Measurements from ENCODE around the gene ANO7.

GRCh38 chr2:241216211-241216761 is 27.8 kb downstream of the ANO7 start:
- TF ChIP-seq, protein P1, sequence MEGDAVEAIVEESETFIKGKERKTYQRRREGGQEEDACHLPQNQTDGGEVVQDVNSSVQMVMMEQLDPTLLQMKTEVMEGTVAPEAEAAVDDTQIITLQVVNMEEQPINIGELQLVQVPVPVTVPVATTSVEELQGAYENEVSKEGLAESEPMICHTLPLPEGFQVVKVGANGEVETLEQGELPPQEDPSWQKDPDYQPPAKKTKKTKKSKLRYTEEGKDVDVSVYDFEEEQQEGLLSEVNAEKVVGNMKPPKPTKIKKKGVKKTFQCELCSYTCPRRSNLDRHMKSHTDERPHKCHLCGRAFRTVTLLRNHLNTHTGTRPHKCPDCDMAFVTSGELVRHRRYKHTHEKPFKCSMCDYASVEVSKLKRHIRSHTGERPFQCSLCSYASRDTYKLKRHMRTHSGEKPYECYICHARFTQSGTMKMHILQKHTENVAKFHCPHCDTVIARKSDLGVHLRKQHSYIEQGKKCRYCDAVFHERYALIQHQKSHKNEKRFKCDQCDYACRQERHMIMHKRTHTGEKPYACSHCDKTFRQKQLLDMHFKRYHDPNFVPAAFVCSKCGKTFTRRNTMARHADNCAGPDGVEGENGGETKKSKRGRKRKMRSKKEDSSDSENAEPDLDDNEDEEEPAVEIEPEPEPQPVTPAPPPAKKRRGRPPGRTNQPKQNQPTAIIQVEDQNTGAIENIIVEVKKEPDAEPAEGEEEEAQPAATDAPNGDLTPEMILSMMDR (IDR thresholded peaks at IDR 0.05) = no peak
- no peak for TF ChIP-seq NFIC (IDR thresholded peaks at IDR 0.05; ENCODE audit: borderline replicate concordance)
- TF ChIP-seq SIN3A (IDR thresholded peaks at IDR 0.05; ENCODE audit: borderline replicate concordance, low read depth, low read length) = no peak
- TF ChIP-seq POLR2AphosphoS5 (IDR thresholded peaks at IDR 0.05; ENCODE audit: low read depth, low read length) = no peak
- no peak for TF ChIP-seq RFX5 (IDR thresholded peaks at IDR 0.05; ENCODE audit: low read length)
- no peak for TF ChIP-seq EZH2phosphoT487 (IDR thresholded peaks at IDR 0.05; ENCODE audit: borderline replicate concordance, low read depth)
- no peak for TF ChIP-seq RCOR1 (IDR thresholded peaks at IDR 0.05; ENCODE audit: low read length)
- no peak for TF ChIP-seq TEAD4 (IDR thresholded peaks at IDR 0.05; ENCODE audit: borderline replicate concordance, insufficient read depth)
- TF ChIP-seq TCF12 (IDR thresholded peaks at IDR 0.05) = no peak
- no peak for TF ChIP-seq NRF1 (IDR thresholded peaks at IDR 0.05; ENCODE audit: low read depth, low read length)
- no peak for TF ChIP-seq JUND (IDR thresholded peaks at IDR 0.05)
- no peak for TF ChIP-seq MXI1 (IDR thresholded peaks at IDR 0.05; ENCODE audit: low read depth, low read length)
- TF ChIP-seq, protein P2, sequence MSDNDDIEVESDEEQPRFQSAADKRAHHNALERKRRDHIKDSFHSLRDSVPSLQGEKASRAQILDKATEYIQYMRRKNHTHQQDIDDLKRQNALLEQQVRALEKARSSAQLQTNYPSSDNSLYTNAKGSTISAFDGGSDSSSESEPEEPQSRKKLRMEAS (IDR thresholded peaks at IDR 0.05; ENCODE audit: low read depth) = no peak
- no peak for TF ChIP-seq FOSL2 (IDR thresholded peaks at IDR 0.05; ENCODE audit: borderline replicate concordance, low read depth)

All from SK-N-SH (cell line).